DMS53 (cell line): Measurements from ENCODE around the gene GJE1.
"Not testable (repeated sequence)": the region's sequence is repeated elsewhere in the genome, so short reads cannot be mapped to it uniquely, and the experiment has no call there.

Experiments used
- DNase-seq: peaks from one replicate; lab custom pipeline; 2025; lab: John Stamatoyannopoulos, UW

GJE1 gene

GRCh38 chr6:142132625-142133024 lies at the start of gene GJE1:
GJE1 (plus strand) TSS chr6:142132925; CDS start chr6:142133159, 234 bp downstream.
- DNase-seq = no peak

GRCh38 chr6:142087950-142088857 lies 44.5 kb upstream of the GJE1 start:
- peak; percentile 63 for DNase-seq

- peak; percentile 63 for DNase-seq
Observed at GRCh38 chr6:142088858-142089216, 43.9 kb upstream of the GJE1 start.

GRCh38 chr6:142104820-142105219 lies 27.9 kb upstream of the GJE1 start:
- not testable (repeated sequence) for DNase-seq

GRCh38 chr6:142110820-142111219 lies 21.9 kb upstream of the GJE1 start:
- DNase-seq = not testable (repeated sequence)

- DNase-seq = peak; percentile 82
Observed at GRCh38 chr6:142112451-142113061, 20.2 kb upstream of the GJE1 start.

- no peak for DNase-seq
Observed at GRCh38 chr6:142117366-142117765, 15.4 kb upstream of the GJE1 start.

- DNase-seq = no peak
Observed at GRCh38 chr6:142118328-142118727, 14.4 kb upstream of the GJE1 start.

- DNase-seq = no peak
Observed at GRCh38 chr6:142118925-142119324, 13.8 kb upstream of the GJE1 start.

GRCh38 chr6:142121342-142121741 lies 11.4 kb upstream of the GJE1 start:
- DNase-seq = no peak

GRCh38 chr6:142130814-142131213 lies 1.9 kb upstream of the GJE1 start:
- no peak for DNase-seq

GRCh38 chr6:142138876-142139275 lies 6.2 kb downstream of the GJE1 start:
- DNase-seq = no peak

GRCh38 chr6:142141531-142141930 lies 8.8 kb downstream of the GJE1 start:
- DNase-seq = not testable (repeated sequence)

- peak; percentile 99 for DNase-seq
Observed at GRCh38 chr6:142146828-142147662, 14.3 kb downstream of the GJE1 start, which contains the start of the genes NMBR and VTA1. NMBR (minus strand) TSS chr6:142147122; CDS start chr6:142088658, 58,464 bp downstream. VTA1 (plus strand) TSS chr6:142147263; CDS start chr6:142147288, 25 bp downstream.

- no peak for DNase-seq
Observed at GRCh38 chr6:142152746-142153145, 20.0 kb downstream of the GJE1 start.

- no peak for DNase-seq
Observed at GRCh38 chr6:142153196-142153595, 20.5 kb downstream of the GJE1 start.

- no peak for DNase-seq
Observed at GRCh38 chr6:142154336-142154735, 21.6 kb downstream of the GJE1 start.

GRCh38 chr6:142155091-142155490 lies 22.4 kb downstream of the GJE1 start:
- no peak for DNase-seq

- DNase-seq = peak; percentile 50
Observed at GRCh38 chr6:142155895-142156757, 23.4 kb downstream of the GJE1 start.

- not testable (repeated sequence) for DNase-seq
Observed at GRCh38 chr6:142156758-142157068, 24.0 kb downstream of the GJE1 start.

GRCh38 chr6:142162780-142163179 lies 30.1 kb downstream of the GJE1 start:
- DNase-seq = no peak
